Heart left ventricle (tissue), 16 donors: Measurements from ENCODE around the gene ST8SIA5. TPM values are rescaled to one million over a fixed set of nuclear protein-coding genes. Genes with fewer than 3 reads are reported as not detected.

Experiments used
- ATAC-seq, 4 donors: fragments of 200-7000 bp; cut with Tn5 transposase; one replicate each; pipeline ENCODE4 v1.9.1; 2020 to 2022; ENCODE audit warnings: moderate library complexity in 4 of 4, mild to moderate bottlenecking in 3 of 4, moderate number of reproducible peaks in 1 of 4
- DNase-seq, 5 donors: peaks; one replicate each; pipeline ENCODE4 v3.0.0-alpha.2; 2020
- H3K27ac ChIP-seq, 12 donors: fragments of 200-600 bp; sonication (generic) in 4 of 12; one replicate each; pipeline versions ENCODE4 v1.5.0 to v1.8.0; 2016 to 2022; ENCODE audit warnings: mild to moderate bottlenecking in 2 of 12
- H3K27me3 ChIP-seq, 9 donors: fragments of 200-600 bp; sonication (generic) in 2 of 9; one replicate each; pipeline versions ENCODE4 v1.5.1 to v1.8.0; 2016 to 2022; ENCODE audit warnings: mild to moderate bottlenecking in 3 of 9
- H3K36me3 ChIP-seq, 9 donors: fragments of 200-600 bp; sonication (generic) in 2 of 9; one replicate each; pipeline versions ENCODE4 v1.5.0 to v1.8.0; 2018 to 2022; ENCODE audit warnings: mild to moderate bottlenecking in 2 of 9
- H3K4me1 ChIP-seq, 12 donors: fragments of 200-600 bp; sonication (generic) in 4 of 12; one replicate each; pipeline versions ENCODE4 v1.5.0 to v1.8.0; 2016 to 2022; ENCODE audit warnings: mild to moderate bottlenecking in 3 of 12
- H3K4me3 ChIP-seq, 12 donors: fragments of 200-600 bp; sonication (generic) in 4 of 12; one replicate each; pipeline versions ENCODE4 v1.5.0 to v1.8.0; 2017 to 2022; ENCODE audit warnings: mild to moderate bottlenecking in 9 of 12, moderate library complexity in 4 of 12
- H3K9me3 ChIP-seq, 12 donors: fragments of 200-600 bp; sonication (generic) in 4 of 12; one replicate each; pipeline versions ENCODE4 v1.5.0 to v1.8.0; 2016 to 2022; ENCODE audit warnings: mild to moderate bottlenecking in 1 of 12
- CTCF ChIP-seq, 12 donors: fragments of 200-600 bp; sonication (generic) in 4 of 12; IDR thresholded peaks; one replicate each; pipeline versions ENCODE4 v1.5.0 to v1.8.0; 2018 to 2022; ENCODE audit warnings: antibody characterized with exemption in 12 of 12, mild to moderate bottlenecking in 5 of 12
- POLR2A ChIP-seq, 2 donors: fragments of 450-650 bp; IDR thresholded peaks; one replicate each; pipeline ENCODE4 v1.6.1; 2017; ENCODE audit warnings: antibody characterized with exemption in 2 of 2, mild to moderate bottlenecking in 2 of 2, moderate library complexity in 2 of 2
- WGBS, 4 donors: extraction: QIAGEN DNeasy Blood & Tissue Kit in 2 of 4; methylation state at CpG; one replicate each; pipeline versions ENCODE4 v1.1.5 to v1.1.7; 2013 to 2018; 5-methylcytosine and 5-hydroxymethylcytosine counted together
- intact Hi-C, 10 donors: fragments of 100-400 bp; cut with DNase I; formaldehyde crosslinking; loops; one replicate each; pipeline versions ENCODE4 v1.11.1 to v1.14.2; 2022
- polyA plus RNA-seq, 2 donors: library from polyadenylated mRNA; stranded (reverse); fragments of 200-250 nt; gene quantifications; one replicate each; pipeline ENCODE4 v1.2.3, GENCODE V29; 2013
- total RNA-seq, 9 donors: library from RNA; depleted of rRNA in 2 of 9; stranded (reverse); fragments of >200 nt in 2 of 9; fragmentation: NEBNext Ultra II Directional in 3 of 9; extraction: Animal tissue kit (Norgen Biotek cat#: 25700) in 3 of 9; gene quantifications; one replicate each; pipeline versions ENCODE4 v1.1.0 to v1.2.4, GENCODE V29; 2016 to 2023
- donor health status: ischemic (EF 13 %, LVEDD 7.1; RV severe dilation, severe dysfunction).
- donor health status: healthy with polysubstance abuse.
- donor health status: DM: no; HTN: yes; CAD: no.
- donor health status: DM: no; HTN: no; CAD: no.
- donor health status: ischemic (EF 25% LVEDD 6.9; RV normal size, moderate dysfunction).
- donor health status: ischemic (EF 25% LVEDD 5.7; RV mildly dilated, moderate dysfunction).
- donor health status: healthy.
- donor health status: DM: yes; HTN: yes; CAD: no.
- donor health status: ischemic (EF 35%, LVEDD 5.7; RV mildly dilated, moderate dysfunction).
- donor health status: nonischemic (EF 11% LVEDD 7.7; RV severe dilation, severe dysfunction).
- donor health status: DM: yes; HTN: yes; CAD: no.
- donor health status: PGD.
- donor health status: ischemic (EF 29% LVEDD 5.4; RV normal size, mild dysfunction).
- donor health status: nonischemic (EF 23%, LVEDD 6.1; RV moderate dilation, normal function).

The ST8SIA5 gene
- total and polyA plus RNA-seq, 11 donors = 3.8 to 24.4 (median 6.8) TPM

GRCh38 chr18:46629361-46629760, 127.5 kb downstream of the ST8SIA5 start:
- DNase-seq = no peak
- Histone ChIP-seq H3K4me3 (no peak overlapping the region), H3K36me3 (no peaks in the 10 kb centered on the region), H3K9me3 (peaks cover 0 to 7% (median 0%) of the 10 kb centered on the region in 12 donors), H3K4me1 (no peaks in the 10 kb centered on the region), H3K27me3 (peaks cover 0 to 13% (median 0%) of the 10 kb centered on the region in 9 donors), H3K27ac (no peak overlapping the region)
- intact Hi-C loops = loop anchor here in 2 of 10 donors (10.0 kb wide), 1 partner anchor 75 kb away; no protein-coding TSS in a partner anchor
- WGBS, 4 donors = 86 to 94% (median 93%) methylated on average over 5 of the region's 5 CpGs
- no peak for ATAC-seq
- TF ChIP-seq POLR2A (IDR thresholded peaks at IDR 0.05) (no peak), CTCF (IDR thresholded peaks at IDR 0.05) (no peak)

DNA sequence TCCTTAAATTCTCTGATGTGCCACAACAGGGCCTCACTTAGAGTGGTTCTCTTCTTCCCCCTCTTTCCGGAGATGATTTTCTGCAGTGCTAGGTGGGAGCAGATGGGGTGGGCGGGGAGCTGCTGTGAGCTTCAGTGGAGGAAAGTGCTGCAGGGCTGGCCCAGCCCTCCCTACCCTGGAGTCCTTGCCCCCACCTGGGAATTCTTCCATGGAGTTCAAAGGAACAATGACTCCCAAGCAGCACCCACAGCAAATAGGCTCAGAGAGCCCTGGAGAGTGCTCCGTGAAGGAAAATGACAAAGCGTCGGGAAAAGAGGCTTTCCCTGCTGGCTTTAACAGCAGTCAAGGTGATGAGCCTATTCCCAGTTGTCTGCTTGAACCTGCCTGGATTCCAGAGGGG, 128.6 kb downstream of the ST8SIA5 start:
- ATAC-seq (no peak), DNase-seq (no peak)
- WGBS, 4 donors = 73 to 82% (median 80%) methylated on average over 5 of the region's 5 CpGs
- H3K36me3 ChIP-seq = no peaks in the 10 kb centered on the region
- no peaks in the 10 kb centered on the region for H3K9me3 ChIP-seq
- TF ChIP-seq CTCF (IDR thresholded peaks at IDR 0.05) = no peak
- H3K4me1 ChIP-seq = peaks cover 0 to 10% (median 6%) of the 10 kb centered on the region in 12 donors
- peaks cover 0 to 13% (median 0%) of the 10 kb centered on the region in 9 donors for H3K27me3 ChIP-seq
- intact Hi-C loops = loop anchor here in 2 of 10 donors (10.0 kb wide), 1 partner anchor 73 kb away; no protein-coding TSS in a partner anchor
- no peak overlapping the region for H3K4me3 ChIP-seq
- H3K27ac ChIP-seq = no peak overlapping the region

DNA sequence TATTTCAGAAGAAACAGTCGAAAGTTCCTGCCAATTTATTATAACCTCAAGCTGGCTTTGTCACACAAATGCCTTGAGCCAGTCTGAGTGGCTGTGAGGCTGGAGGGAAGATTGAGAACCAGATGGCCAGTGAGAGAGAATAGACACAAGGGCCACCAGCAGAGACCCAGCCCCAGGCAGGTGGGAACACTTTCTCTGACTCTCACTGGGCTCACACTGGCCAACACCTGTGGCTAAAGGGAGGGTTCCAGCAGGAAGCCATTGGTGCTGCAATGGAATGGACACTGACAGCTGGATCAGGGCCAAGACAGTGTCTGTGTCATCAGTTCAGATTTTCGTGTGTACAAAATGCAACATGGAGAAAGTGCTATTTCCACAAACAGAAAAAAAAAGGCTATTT, 129.7 kb downstream of the ST8SIA5 start:
- no peak for TF ChIP-seq CTCF (IDR thresholded peaks at IDR 0.05)
- TF ChIP-seq POLR2A (IDR thresholded peaks at IDR 0.05) = no peak
- ATAC-seq (no peak), DNase-seq (no peak)
- Histone ChIP-seq H3K36me3 (no peaks in the 10 kb centered on the region), H3K9me3 (no peaks in the 10 kb centered on the region), H3K27ac (no peak overlapping the region), H3K4me3 (no peak overlapping the region), H3K27me3 (peaks cover 0 to 13% (median 0%) of the 10 kb centered on the region in 9 donors), H3K4me1 (peaks cover 0 to 12% (median 6%) of the 10 kb centered on the region in 12 donors)
- intact Hi-C loops = loop anchor here in 2 of 10 donors (10.0 kb wide), 1 partner anchor 72 kb away; no protein-coding TSS in a partner anchor
- WGBS, 4 donors = 54 to 72% (median 69%) methylated on average over 2 of the region's 2 CpGs

DNA sequence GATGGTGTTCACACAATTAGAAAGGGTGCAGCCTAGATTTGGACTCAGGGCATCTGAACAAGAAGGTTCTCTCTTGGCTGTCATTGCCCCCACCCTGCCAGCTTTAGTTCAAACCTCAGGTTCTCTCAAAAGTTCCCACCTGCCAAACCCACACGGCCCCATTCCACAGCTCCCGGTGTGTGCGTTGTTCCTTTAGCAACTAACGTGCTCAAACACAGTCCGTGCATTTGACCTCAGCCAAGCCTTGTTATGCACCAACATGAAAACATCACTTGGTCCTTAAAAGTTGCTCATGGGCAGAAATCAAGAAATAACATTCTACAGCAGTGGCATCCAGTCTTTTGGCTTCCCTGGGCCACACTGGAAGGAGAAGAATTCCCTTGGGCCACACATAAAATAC, 131.8 kb downstream of the ST8SIA5 start:
- H3K36me3 ChIP-seq = no peaks in the 10 kb centered on the region
- whole genome bisulfite sequencing, 4 donors = 90 to 94% (median 91%) methylated on average over 5 of the region's 5 CpGs
- no peak overlapping the region for H3K4me3 ChIP-seq
- no peak for TF ChIP-seq CTCF (IDR thresholded peaks at IDR 0.05)
- no peak for TF ChIP-seq POLR2A (IDR thresholded peaks at IDR 0.05)
- H3K4me1 ChIP-seq = peaks cover 0 to 12% (median 6%) of the 10 kb centered on the region in 12 donors
- no peak for DNase-seq
- H3K9me3 ChIP-seq = no peaks in the 10 kb centered on the region
- no peak overlapping the region for H3K27ac ChIP-seq
- peaks cover 0 to 13% (median 0%) of the 10 kb centered on the region in 9 donors for H3K27me3 ChIP-seq
- intact Hi-C loops = loop anchor here in 2 of 10 donors (10.0 kb wide), 1 partner anchor 70 kb away; no protein-coding TSS in a partner anchor
- ATAC-seq = no peak
